ENCODE data around the gene MAST1. TPM values are rescaled to one million over a fixed set of nuclear protein-coding genes. Genes with fewer than 3 reads are reported as not detected.

The MAST1 gene
- total and polyA plus RNA-seq, 2 donors (not counting 1 experiment from before 2014, with no cell fraction given): 0.39 to 1.1 TPM

GRCh38 chr19:12884926-12885748, 46.8 kb downstream of the MAST1 start:
- ATAC-seq (ENCODE audit: low read depth): peak; percentile 28
- H3K4me3 Mint-ChIP-seq: peak overlapping the region; percentile 88
- peak overlapping the region; percentile 85 for H3K27ac Mint-ChIP-seq
- H3K4me1 Mint-ChIP-seq: peaks cover 30% of the 10 kb centered on the region
- TF ChIP-seq EZH2 (IDR thresholded peaks at IDR 0.05; ENCODE audit: borderline replicate concordance, insufficient read depth, low read depth, low read length, poor library complexity, severe bottlenecking): no peak
- TF ChIP-seq, protein P1, sequence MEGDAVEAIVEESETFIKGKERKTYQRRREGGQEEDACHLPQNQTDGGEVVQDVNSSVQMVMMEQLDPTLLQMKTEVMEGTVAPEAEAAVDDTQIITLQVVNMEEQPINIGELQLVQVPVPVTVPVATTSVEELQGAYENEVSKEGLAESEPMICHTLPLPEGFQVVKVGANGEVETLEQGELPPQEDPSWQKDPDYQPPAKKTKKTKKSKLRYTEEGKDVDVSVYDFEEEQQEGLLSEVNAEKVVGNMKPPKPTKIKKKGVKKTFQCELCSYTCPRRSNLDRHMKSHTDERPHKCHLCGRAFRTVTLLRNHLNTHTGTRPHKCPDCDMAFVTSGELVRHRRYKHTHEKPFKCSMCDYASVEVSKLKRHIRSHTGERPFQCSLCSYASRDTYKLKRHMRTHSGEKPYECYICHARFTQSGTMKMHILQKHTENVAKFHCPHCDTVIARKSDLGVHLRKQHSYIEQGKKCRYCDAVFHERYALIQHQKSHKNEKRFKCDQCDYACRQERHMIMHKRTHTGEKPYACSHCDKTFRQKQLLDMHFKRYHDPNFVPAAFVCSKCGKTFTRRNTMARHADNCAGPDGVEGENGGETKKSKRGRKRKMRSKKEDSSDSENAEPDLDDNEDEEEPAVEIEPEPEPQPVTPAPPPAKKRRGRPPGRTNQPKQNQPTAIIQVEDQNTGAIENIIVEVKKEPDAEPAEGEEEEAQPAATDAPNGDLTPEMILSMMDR (IDR thresholded peaks at IDR 0.05): peak; percentile 65
- H3K79me2 ChIP-seq (ENCODE audit: control insufficient read depth, insufficient read depth, low read length): peaks cover 9% of the 10 kb centered on the region
- H4K20me1 ChIP-seq (ENCODE audit: control insufficient read depth, insufficient read depth, low read length, poor library complexity, severe bottlenecking): no peaks in the 10 kb centered on the region
- peak overlapping the region in 4 of 5 experiments; percentile 46 to 60 (median 51) for H3K4me3 ChIP-seq (ENCODE audit: control extremely low read depth in 1 of 5, extremely low read depth in 1 of 5, insufficient read depth in 1 of 5, low read depth in 2 of 5, low read length in 4 of 5)
- ChIA-PET CTCF (interaction anchor here (0.6 to 7.1 kb wide), 9 partner anchors 12 to 303 kb away, joined by 3 to 58 read pairs (median 3); partner anchors contain the start of gene CALR), POLR2A (interaction anchor here (0.5 kb wide), 2 partner anchors 9 to 76 kb away, joined by 5 to 7 read pairs; no protein-coding TSS in a partner anchor)
- peak overlapping the region; percentile 90 for H3K4me2 ChIP-seq (replicated peaks; ENCODE audit: low read depth, low read length, poor library complexity, severe bottlenecking)
- H3K27me3 ChIP-seq (replicated peaks in 1 of 4; ENCODE audit: control extremely low read depth in 1 of 4, control insufficient read depth in 3 of 4, insufficient read depth in 4 of 4, low read length in 3 of 4): no peaks in the 10 kb centered on the region
- peak; percentile 89 for DNase-seq
- H3K9me3 Mint-ChIP-seq (ENCODE audit: insufficient read depth): no peaks in the 10 kb centered on the region
- 2% methylated on average over 73 of the region's 73 CpGs for whole genome bisulfite sequencing (ENCODE audit: insufficient coverage)
- peak overlapping the region; percentile 62 for H3K9ac ChIP-seq (ENCODE audit: low read length)
- intact Hi-C loops (cut with micrococcal nuclease): loop anchor here (1.0 kb wide), 1 partner anchor 80 kb away; no protein-coding TSS in a partner anchor
- H3K4me1 ChIP-seq (ENCODE audit: control insufficient read depth in 2 of 2, insufficient read depth in 2 of 2, low read length in 2 of 2): peaks cover 19 to 38% of the 10 kb centered on the region in 2 donors
- H2AFZ ChIP-seq (ENCODE audit: insufficient read depth, low read depth, low read length, poor library complexity, severe bottlenecking): peak overlapping the region; percentile 66
- H3K27ac ChIP-seq (ENCODE audit: low read length in 2 of 2): peak overlapping the region in 1 of 2 donors; percentile 44
- H3K9me3 ChIP-seq (ENCODE audit: control extremely low read depth in 1 of 3, control insufficient read depth in 2 of 3, insufficient read depth in 1 of 3, low read length in 2 of 3): peaks cover 0 to 40% (median 5%) of the 10 kb centered on the region in 3 donors
- H3K36me3 ChIP-seq (replicated peaks in 1 of 2; ENCODE audit: control extremely low read depth in 1 of 2, control insufficient read depth in 1 of 2, extremely low read depth in 1 of 2, insufficient read depth in 2 of 2, low read length in 1 of 2): no peaks in the 10 kb centered on the region
- no peaks in the 10 kb centered on the region for H3K27me3 Mint-ChIP-seq
